Esophagus muscularis mucosa (tissue), 4 donors: ENCODE measurements around the gene CDC42EP4.

Experiments used
- CTCF ChIP-seq, 3 experiments: fragments of 200-600 bp in 2 of 3; fragments of 450-650 bp in 1 of 3; sonication (generic) in 2 of 3; IDR thresholded peaks; one replicate each; pipeline ENCODE4 v1.5.1; 2017 to 2019; ENCODE audit warnings: antibody characterized with exemption in 3 of 3, mild to moderate bottlenecking in 2 of 3, moderate library complexity in 1 of 3
- EP300 ChIP-seq: sonication (generic); formaldehyde crosslinking; IDR thresholded peaks from one replicate; pipeline ENCODE4 v1.6.1; 2017; ENCODE audit warnings: antibody characterized with exemption
- POLR2A ChIP-seq: fragments of 450-650 bp; IDR thresholded peaks from one replicate; pipeline ENCODE4 v1.6.1; 2017; ENCODE audit warnings: antibody characterized with exemption, moderate library complexity, mild to moderate bottlenecking, low read depth

DNA sequence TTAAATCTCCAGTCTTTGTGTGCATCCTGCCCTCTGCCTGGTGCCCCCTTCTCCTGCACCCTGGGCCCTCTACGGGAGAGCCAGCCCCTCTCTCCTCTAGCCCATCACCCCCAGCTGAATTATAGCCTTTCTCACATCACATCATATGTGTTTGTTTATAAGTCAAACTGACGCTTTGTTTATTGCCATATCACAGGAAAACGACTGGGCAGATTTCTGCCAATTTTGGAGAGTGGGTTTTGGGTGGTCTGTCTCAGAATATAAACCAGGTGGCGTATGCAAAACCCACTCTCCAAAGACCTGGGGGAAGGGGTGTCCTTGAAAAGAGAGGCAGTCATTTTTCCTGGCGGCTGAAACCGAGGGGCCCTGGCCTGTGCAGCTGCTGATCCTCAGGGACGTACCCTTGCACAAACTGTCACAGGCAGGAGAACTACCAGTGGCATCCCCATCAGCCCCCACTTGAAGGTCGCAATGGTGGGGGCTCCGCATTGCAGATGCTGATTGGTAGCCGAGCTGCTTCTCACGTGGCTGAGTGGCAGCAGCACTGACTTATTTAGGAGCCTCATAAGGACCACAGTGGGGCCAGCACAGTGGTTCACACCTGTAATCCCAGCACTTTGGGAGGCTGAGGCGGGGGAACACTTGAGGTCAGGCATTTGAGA is 34.8 kb upstream of the CDC42EP4 start:
- TF ChIP-seq CTCF (IDR thresholded peaks at IDR 0.05) (no peak), POLR2A (no peak), EP300 (no peak)
